HepG2 (cell line): ENCODE measurements around the gene CSNK2A1. TPM values are rescaled to one million over a fixed set of nuclear protein-coding genes. Genes with fewer than 3 reads are reported as not detected.

Source experiments
- CEBPG ChIP-seq: IDR thresholded peaks from 2 replicates; pipeline ENCODE4 v1.6.1; 2016
- GABPB1 ChIP-seq: IDR thresholded peaks from 2 replicates; pipeline ENCODE4 v1.6.1; 2016; ENCODE audit warnings: mild to moderate bottlenecking, missing genetic modification reagents, moderate library complexity, missing compliant biosample characterization
- HOXA7 ChIP-seq: sonication (generic); formaldehyde crosslinking; IDR thresholded peaks from 2 replicates; pipeline ENCODE4 v1.8.1; 2022; ENCODE audit warnings: mild to moderate bottlenecking, missing genetic modification reagents, moderate library complexity
- KDM5A ChIP-seq: fragments of 200-600 bp; sonication (generic); IDR thresholded peaks from 2 replicates; pipeline ENCODE4 v1.7.0; 2018; ENCODE audit warnings: antibody characterized with exemption, mild to moderate bottlenecking, low read length, borderline replicate concordance
- KMT2B ChIP-seq: IDR thresholded peaks from 2 replicates; pipeline ENCODE4 v1.6.1; 2016; ENCODE audit warnings: missing genetic modification reagents, missing compliant biosample characterization
- MAF1 ChIP-seq: sonication (generic); formaldehyde crosslinking; IDR thresholded peaks from 2 replicates; pipeline ENCODE4 v1.5.0; 2020; ENCODE audit warnings: missing genetic modification reagents, borderline replicate concordance
- MEIS1 ChIP-seq: sonication (generic); formaldehyde crosslinking; IDR thresholded peaks from 2 replicates; pipeline ENCODE4 v1.9.0; 2021; ENCODE audit warnings: mild to moderate bottlenecking, missing genetic modification reagents, moderate library complexity, borderline replicate concordance
- NCOA1 ChIP-seq: sonication (generic); formaldehyde crosslinking; IDR thresholded peaks from 2 replicates; pipeline ENCODE4 v1.9.0; 2021; ENCODE audit warnings: missing genetic modification reagents
- SRSF1 ChIP-seq: fragments of 200-400 bp; formaldehyde crosslinking; optimal IDR thresholded peaks from 2 replicates; pipeline ENCODE3; 2017; ENCODE audit warnings: mild to moderate bottlenecking, low read depth, low read length, moderate library complexity
- TP53 ChIP-seq: sonication (generic); formaldehyde crosslinking; conservative IDR thresholded peaks from 2 replicates; pipeline ENCODE4 v1.4.0; 2020; ENCODE audit warnings: missing genetic modification reagents
- ZFP1 ChIP-seq: IDR thresholded peaks from 2 replicates; pipeline ENCODE4 v1.6.1; 2016
- ZFX ChIP-seq: sonication (generic); formaldehyde crosslinking; IDR thresholded peaks from 2 replicates; pipeline ENCODE4 v1.4.0; 2020; ENCODE audit warnings: mild to moderate bottlenecking, low read depth, missing genetic modification reagents, moderate library complexity
- ZNF138 ChIP-seq: sonication (generic); formaldehyde crosslinking; IDR thresholded peaks from 2 replicates; pipeline ENCODE4 v1.5.0; 2020; ENCODE audit warnings: mild to moderate bottlenecking, low read depth, missing genetic modification reagents
- ZNF274 ChIP-seq: sonication (generic); formaldehyde crosslinking; IDR thresholded peaks from 2 replicates; pipeline ENCODE4 v1.5.1; 2020; ENCODE audit warnings: mild to moderate bottlenecking, missing genetic modification reagents
- ZNF569 ChIP-seq: sonication (generic); formaldehyde crosslinking; IDR thresholded peaks from 2 replicates; pipeline ENCODE4 v1.5.0; 2020; ENCODE audit warnings: mild to moderate bottlenecking, missing genetic modification reagents, moderate library complexity, borderline replicate concordance
- ZNF572 ChIP-seq: sonication (generic); formaldehyde crosslinking; IDR thresholded peaks from 2 replicates; pipeline ENCODE4 v1.5.1; 2020; ENCODE audit warnings: mild to moderate bottlenecking, missing genetic modification reagents
- ZNF660 ChIP-seq: sonication (generic); formaldehyde crosslinking; IDR thresholded peaks from 2 replicates; pipeline ENCODE4 v1.5.1; 2020; ENCODE audit warnings: mild to moderate bottlenecking, low read depth, missing genetic modification reagents, borderline replicate concordance
- polyA plus RNA-seq, 8 experiments: library from polyadenylated mRNA; depleted of rRNA in 3 of 8; stranded (reverse) in 7 of 8; unstranded in 1 of 8; fragments of >200 nt; fragmentation: Illumina TruSeq in 4 of 8; extraction: Trizol in 4 of 8; gene quantifications; 2 replicates each; pipeline versions ENCODE4 v1.2.1 to v1.2.3, GENCODE V29; 2011 to 2016; ENCODE audit warnings: low read depth in 4 of 8, missing spikeins in 1 of 8, mixed read lengths in 1 of 8; ENCODE audit not compliant: insufficient read depth in 1 of 8
- total RNA-seq, 5 experiments: library from RNA; depleted of rRNA; stranded (reverse); fragments of >200 nt; fragmentation: Illumina TruSeq; extraction: Trizol; gene quantifications; 2 replicates each; pipeline ENCODE4 v1.2.3, GENCODE V29; 2016; ENCODE audit warnings: low read depth in 1 of 5
- TF ChIP-seq, protein P1 (sequence below): sonication (generic); formaldehyde crosslinking; IDR thresholded peaks from 2 replicates; pipeline ENCODE4 v1.4.0; 2020; ENCODE audit warnings: missing genetic modification reagents
- TF ChIP-seq, protein P2 (sequence below): sonication (generic); formaldehyde crosslinking; IDR thresholded peaks from 2 replicates; pipeline ENCODE4 v1.5.1; 2020; ENCODE audit warnings: missing genetic modification reagents, mild to moderate bottlenecking, borderline replicate concordance
- TF ChIP-seq, protein P3 (sequence below): sonication (generic); formaldehyde crosslinking; IDR thresholded peaks from 2 replicates; pipeline ENCODE4 v1.4.0; 2020; ENCODE audit warnings: missing genetic modification reagents
- TF ChIP-seq, protein P4 (sequence below): sonication (generic); formaldehyde crosslinking; IDR thresholded peaks from 2 replicates; pipeline ENCODE4 v1.8.1; 2023; ENCODE audit warnings: missing genetic modification reagents, inconsistent platforms, borderline replicate concordance

The CSNK2A1 gene
- total and polyA plus RNA-seq, 2 of the 13 experiments (the other 11 are each of a cell fraction or from before 2014, with no cell fraction given) = 153 to 231 TPM

DNA sequence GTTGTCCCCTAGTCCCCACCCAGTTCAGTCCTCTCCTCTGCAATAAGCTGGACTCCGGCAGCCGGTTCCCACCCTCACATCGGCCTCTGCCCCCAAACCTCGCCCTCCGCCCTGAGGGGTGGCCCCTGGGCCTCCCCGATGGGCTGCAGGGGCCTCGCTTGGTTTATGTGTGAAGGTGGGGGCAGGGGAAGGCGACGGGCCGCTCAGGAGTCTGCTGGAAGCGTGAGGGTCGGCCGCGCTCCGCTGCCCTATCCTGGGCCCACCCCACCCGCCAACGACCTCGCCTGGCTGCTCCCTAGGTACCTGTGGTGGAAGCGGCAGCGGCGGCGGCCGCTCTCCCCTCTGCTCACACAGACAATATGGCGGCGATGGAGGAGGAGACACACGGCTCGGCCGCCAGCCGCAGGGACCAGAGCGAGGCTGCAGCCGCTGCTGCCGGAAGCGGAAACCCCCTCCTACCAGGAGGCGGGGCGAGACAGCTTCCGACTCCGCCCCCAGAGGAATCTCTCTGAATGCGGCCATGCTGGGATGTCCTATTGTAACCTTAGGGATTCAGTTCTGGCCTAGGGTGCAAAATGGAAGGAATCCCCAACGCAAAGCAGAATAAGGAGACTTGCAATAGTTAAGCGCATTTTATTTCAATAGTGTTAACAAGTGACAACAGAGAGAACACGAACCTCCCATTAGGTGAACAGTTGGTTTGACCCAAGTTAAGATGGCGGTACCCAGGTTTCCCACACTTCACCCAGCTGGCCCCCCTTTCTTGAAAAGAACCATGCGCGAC, at the start of gene CSNK2A1 (continued):
- TF ChIP-seq, protein P1, sequence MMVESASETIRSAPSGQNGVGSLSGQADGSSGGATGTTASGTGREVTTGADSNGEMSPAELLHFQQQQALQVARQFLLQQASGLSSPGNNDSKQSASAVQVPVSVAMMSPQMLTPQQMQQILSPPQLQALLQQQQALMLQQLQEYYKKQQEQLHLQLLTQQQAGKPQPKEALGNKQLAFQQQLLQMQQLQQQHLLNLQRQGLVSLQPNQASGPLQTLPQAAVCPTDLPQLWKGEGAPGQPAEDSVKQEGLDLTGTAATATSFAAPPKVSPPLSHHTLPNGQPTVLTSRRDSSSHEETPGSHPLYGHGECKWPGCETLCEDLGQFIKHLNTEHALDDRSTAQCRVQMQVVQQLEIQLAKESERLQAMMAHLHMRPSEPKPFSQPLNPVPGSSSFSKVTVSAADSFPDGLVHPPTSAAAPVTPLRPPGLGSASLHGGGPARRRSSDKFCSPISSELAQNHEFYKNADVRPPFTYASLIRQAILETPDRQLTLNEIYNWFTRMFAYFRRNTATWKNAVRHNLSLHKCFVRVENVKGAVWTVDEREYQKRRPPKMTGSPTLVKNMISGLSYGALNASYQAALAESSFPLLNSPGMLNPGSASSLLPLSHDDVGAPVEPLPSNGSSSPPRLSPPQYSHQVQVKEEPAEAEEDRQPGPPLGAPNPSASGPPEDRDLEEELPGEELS (CRISPR knock-in tag) = peak; percentile 64
- TF ChIP-seq TP53 (0 out of 2 replicates have a peak, but pooled peaks have one; percentile 24), KMT2B (CRISPR knock-in tag) (peak; percentile 86), ZFX (CRISPR knock-in tag) (peak; percentile 99), GABPB1 (CRISPR knock-in tag) (peak; percentile 100), KDM5A (peak; percentile 85; the same call in 1 of the 2 replicates), MAF1 (CRISPR knock-in tag) (no peak; the same call in 1 of the 2 replicates), CEBPG (no peak; the same call in 1 of the 2 replicates), ZNF569 (CRISPR knock-in tag) (peak; percentile 51; the same call in 1 of the 2 replicates), ZNF572 (CRISPR knock-in tag) (peak; percentile 91), HOXA7 (CRISPR knock-in tag) (no peak), ZNF660 (CRISPR knock-in tag) (no peak), SRSF1 (peak; percentile 98), MEIS1 (CRISPR knock-in tag) (peak; percentile 88), ZNF274 (CRISPR knock-in tag) (peak; percentile 81; the same call in 1 of the 2 replicates), ZFP1 (peak; percentile 72; the same call in 1 of the 2 replicates), NCOA1 (CRISPR knock-in tag) (peak; percentile 83), ZNF138 (CRISPR knock-in tag) (peak; percentile 81)
- TF ChIP-seq, protein P2, sequence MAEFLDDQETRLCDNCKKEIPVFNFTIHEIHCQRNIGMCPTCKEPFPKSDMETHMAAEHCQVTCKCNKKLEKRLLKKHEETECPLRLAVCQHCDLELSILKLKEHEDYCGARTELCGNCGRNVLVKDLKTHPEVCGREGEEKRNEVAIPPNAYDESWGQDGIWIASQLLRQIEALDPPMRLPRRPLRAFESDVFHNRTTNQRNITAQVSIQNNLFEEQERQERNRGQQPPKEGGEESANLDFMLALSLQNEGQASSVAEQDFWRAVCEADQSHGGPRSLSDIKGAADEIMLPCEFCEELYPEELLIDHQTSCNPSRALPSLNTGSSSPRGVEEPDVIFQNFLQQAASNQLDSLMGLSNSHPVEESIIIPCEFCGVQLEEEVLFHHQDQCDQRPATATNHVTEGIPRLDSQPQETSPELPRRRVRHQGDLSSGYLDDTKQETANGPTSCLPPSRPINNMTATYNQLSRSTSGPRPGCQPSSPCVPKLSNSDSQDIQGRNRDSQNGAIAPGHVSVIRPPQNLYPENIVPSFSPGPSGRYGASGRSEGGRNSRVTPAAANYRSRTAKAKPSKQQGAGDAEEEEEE = 0 out of 2 replicates have a peak, but pooled peaks have one; percentile 57
- TF ChIP-seq, protein P3, sequence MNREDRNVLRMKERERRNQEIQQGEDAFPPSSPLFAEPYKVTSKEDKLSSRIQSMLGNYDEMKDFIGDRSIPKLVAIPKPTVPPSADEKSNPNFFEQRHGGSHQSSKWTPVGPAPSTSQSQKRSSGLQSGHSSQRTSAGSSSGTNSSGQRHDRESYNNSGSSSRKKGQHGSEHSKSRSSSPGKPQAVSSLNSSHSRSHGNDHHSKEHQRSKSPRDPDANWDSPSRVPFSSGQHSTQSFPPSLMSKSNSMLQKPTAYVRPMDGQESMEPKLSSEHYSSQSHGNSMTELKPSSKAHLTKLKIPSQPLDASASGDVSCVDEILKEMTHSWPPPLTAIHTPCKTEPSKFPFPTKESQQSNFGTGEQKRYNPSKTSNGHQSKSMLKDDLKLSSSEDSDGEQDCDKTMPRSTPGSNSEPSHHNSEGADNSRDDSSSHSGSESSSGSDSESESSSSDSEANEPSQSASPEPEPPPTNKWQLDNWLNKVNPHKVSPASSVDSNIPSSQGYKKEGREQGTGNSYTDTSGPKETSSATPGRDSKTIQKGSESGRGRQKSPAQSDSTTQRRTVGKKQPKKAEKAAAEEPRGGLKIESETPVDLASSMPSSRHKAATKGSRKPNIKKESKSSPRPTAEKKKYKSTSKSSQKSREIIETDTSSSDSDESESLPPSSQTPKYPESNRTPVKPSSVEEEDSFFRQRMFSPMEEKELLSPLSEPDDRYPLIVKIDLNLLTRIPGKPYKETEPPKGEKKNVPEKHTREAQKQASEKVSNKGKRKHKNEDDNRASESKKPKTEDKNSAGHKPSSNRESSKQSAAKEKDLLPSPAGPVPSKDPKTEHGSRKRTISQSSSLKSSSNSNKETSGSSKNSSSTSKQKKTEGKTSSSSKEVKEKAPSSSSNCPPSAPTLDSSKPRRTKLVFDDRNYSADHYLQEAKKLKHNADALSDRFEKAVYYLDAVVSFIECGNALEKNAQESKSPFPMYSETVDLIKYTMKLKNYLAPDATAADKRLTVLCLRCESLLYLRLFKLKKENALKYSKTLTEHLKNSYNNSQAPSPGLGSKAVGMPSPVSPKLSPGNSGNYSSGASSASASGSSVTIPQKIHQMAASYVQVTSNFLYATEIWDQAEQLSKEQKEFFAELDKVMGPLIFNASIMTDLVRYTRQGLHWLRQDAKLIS (CRISPR knock-in tag) = no peak
- TF ChIP-seq, protein P4, sequence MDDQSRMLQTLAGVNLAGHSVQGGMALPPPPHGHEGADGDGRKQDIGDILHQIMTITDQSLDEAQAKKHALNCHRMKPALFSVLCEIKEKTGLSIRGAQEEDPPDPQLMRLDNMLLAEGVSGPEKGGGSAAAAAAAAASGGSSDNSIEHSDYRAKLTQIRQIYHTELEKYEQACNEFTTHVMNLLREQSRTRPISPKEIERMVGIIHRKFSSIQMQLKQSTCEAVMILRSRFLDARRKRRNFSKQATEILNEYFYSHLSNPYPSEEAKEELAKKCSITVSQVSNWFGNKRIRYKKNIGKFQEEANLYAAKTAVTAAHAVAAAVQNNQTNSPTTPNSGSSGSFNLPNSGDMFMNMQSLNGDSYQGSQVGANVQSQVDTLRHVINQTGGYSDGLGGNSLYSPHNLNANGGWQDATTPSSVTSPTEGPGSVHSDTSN (CRISPR knock-in tag) = peak; percentile 78
